ENCODE results near the gene GNG12. TPM values are rescaled to one million over a fixed set of nuclear protein-coding genes. Genes with fewer than 3 reads are reported as not detected.

The GNG12 gene
- total RNA-seq, 3 donors from 2014 or later: 85.0 to 191 (median 158) TPM

DNA sequence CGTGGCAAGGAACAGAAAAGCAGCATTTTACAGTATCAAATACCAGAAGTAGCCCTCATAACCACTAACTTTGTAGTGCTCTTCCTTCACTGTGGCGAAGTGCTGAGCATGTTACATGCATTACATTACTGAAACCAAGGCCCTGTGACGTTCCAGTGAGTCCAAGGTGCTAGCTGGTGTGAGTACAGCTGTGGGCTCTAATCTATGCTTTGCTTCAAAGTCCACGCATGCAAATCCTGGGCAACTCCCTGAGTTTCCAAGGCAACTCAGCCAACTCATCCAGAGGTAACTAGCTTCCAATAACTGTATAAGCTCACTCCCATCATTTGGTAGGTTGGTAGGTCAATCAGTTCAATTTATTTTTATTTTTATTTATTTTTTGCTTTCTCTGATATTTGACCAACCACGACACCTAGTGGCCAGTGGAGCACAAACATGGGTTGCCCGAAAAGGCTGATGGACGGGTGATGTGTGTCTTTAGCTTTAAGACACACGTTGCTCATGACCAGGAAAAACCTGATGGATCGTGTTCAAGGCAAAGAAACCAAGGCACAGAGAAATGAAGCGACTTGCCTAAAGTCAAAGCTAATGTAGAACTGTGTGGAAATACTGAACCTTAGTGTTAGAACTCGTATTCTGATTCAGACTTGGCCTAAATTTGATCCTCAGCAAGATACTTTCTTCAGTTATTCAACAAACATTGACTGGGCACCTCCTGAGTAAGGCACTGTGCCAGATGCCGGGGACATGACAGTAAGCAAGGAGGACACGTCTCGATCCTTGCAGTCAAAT, 73.0 kb downstream of the GNG12 start:
- intact Hi-C loops (cut with DNase I, micrococcal nuclease): loop anchor here (5.0 to 10.0 kb wide), 4 partner anchors 195 to 352 kb away; no protein-coding TSS in a partner anchor
- TF ChIP-seq, protein P1, sequence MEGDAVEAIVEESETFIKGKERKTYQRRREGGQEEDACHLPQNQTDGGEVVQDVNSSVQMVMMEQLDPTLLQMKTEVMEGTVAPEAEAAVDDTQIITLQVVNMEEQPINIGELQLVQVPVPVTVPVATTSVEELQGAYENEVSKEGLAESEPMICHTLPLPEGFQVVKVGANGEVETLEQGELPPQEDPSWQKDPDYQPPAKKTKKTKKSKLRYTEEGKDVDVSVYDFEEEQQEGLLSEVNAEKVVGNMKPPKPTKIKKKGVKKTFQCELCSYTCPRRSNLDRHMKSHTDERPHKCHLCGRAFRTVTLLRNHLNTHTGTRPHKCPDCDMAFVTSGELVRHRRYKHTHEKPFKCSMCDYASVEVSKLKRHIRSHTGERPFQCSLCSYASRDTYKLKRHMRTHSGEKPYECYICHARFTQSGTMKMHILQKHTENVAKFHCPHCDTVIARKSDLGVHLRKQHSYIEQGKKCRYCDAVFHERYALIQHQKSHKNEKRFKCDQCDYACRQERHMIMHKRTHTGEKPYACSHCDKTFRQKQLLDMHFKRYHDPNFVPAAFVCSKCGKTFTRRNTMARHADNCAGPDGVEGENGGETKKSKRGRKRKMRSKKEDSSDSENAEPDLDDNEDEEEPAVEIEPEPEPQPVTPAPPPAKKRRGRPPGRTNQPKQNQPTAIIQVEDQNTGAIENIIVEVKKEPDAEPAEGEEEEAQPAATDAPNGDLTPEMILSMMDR (IDR thresholded peaks at IDR 0.05): no peak
- DNase-seq: peak in 2 of 3 donors; percentile 75 to 90
- peak; percentile 91 for ATAC-seq
- H3K36me3 ChIP-seq (ENCODE audit: low read depth): no peaks in the 10 kb centered on the region
- peaks cover 46% of the 10 kb centered on the region for H3K4me1 ChIP-seq (ENCODE audit: low read depth)
- no peak overlapping the region for H3K4me3 ChIP-seq
- H3K9me3 ChIP-seq: no peaks in the 10 kb centered on the region

DNA sequence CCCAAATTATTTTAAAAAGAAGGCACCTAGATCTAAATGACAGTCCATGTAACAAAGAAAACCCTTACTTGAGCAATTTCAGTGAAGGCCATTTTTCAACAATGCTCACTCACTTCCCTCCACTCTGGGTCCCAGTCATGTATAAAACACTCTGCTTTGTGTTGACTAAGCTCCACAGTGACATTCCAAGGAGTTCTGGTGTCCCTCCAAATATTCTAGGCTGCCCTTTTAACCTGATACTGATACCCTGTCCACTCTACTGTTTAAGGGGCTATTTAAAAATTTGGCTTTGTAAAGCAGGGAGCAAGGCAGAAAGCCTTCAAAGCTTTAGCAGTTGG, 73.6 kb downstream of the GNG12 start:
- Histone ChIP-seq H3K36me3 (ENCODE audit: low read depth) (no peaks in the 10 kb centered on the region), H3K4me1 (ENCODE audit: low read depth) (peaks cover 49% of the 10 kb centered on the region), H3K4me3 (no peak overlapping the region), H3K9me3 (no peaks in the 10 kb centered on the region)
- TF ChIP-seq, protein P1 (IDR thresholded peaks at IDR 0.05): no peak
- ATAC-seq: no peak
- no peak for DNase-seq
- intact Hi-C loops (cut with DNase I, micrococcal nuclease): loop anchor here (5.0 to 10.0 kb wide), 6 partner anchors 75 to 353 kb away; partner anchors contain the start of gene GADD45A (in 1 of the 2)

DNA sequence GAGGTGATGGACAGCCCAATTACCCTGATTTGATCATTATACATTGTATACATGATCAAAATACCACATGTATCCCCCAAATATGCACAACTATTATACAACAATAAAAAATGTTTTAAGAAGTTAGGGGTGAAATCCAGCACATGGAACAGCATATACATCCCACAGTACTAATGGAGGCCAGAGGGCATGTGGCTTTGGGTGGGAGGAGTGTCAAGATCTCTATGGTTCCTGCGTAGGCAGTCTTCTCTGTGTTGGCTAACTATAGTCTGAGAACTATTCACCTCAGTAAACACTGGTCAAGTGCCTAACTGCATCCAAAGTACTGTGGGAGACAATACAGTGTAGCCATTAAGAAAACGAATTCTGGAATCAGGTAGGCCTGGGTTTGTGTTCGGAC, 74.2 kb downstream of the GNG12 start:
- Histone ChIP-seq H3K4me1 (ENCODE audit: low read depth) (peaks cover 55% of the 10 kb centered on the region), H3K4me3 (no peak overlapping the region), H3K36me3 (ENCODE audit: low read depth) (no peaks in the 10 kb centered on the region), H3K9me3 (no peaks in the 10 kb centered on the region)
- no peak for ATAC-seq
- DNase-seq: no peak
- TF ChIP-seq, protein P1 (IDR thresholded peaks at IDR 0.05): no peak
- intact Hi-C loops (cut with DNase I, micrococcal nuclease): loop anchor here in 1 of 2 donors (10.0 kb wide), 2 partner anchors 74 to 224 kb away; partner anchors contain the start of gene GADD45A

DNA sequence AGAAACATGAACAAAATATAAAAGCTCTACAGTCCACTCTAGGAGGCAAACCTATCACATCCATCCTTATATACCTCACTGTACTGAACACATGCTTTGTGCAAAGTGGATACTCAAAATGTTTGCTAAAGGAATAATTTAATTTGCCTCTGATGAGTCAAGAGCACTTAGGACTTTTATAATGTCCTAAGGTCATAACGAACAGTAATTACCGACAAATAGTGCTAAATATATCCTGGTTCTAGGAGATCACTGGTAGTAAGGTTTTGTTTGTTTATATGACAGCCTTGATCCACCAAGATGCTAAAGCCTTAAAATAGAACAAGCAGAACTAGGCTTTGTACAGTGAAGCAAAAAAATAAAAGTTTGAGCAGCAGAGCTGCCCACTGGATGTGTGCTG, 77.6 kb downstream of the GNG12 start:
- intact Hi-C loops (cut with DNase I, micrococcal nuclease): loop anchor here in 1 of 2 donors (10.0 kb wide), 2 partner anchors 71 to 221 kb away; partner anchors contain the start of gene GADD45A
- no peaks in the 10 kb centered on the region for H3K36me3 ChIP-seq (ENCODE audit: low read depth)
- DNase-seq (no peak), ATAC-seq (peak; percentile 65)
- TF ChIP-seq, protein P1 (IDR thresholded peaks at IDR 0.05): no peak
- no peak overlapping the region for H3K4me3 ChIP-seq
- H3K9me3 ChIP-seq: no peaks in the 10 kb centered on the region
- H3K4me1 ChIP-seq (ENCODE audit: low read depth): peaks cover 40% of the 10 kb centered on the region

DNA sequence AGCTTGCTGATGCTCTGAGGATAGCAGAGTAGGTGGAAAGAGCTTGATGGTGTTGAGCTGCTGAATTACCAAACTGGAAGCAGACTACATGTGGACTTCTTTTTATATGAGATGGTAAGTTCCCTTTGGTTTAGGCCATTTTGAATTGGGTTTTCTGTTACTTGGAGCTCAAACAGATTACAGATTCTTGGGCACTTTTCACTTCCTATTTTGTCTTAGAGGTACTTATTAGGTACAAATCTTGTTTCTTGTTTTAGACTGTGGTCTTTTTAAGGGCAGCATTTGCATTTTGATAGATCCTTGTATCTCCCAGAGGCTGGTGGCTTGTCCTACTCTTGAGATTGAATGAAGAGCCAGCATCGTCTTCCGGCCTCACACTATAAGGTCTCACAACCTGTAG, 78.1 kb downstream of the GNG12 start:
- TF ChIP-seq, protein P1 (IDR thresholded peaks at IDR 0.05): no peak
- DNase-seq: no peak
- no peak overlapping the region for H3K4me3 ChIP-seq
- no peaks in the 10 kb centered on the region for H3K9me3 ChIP-seq
- H3K36me3 ChIP-seq (ENCODE audit: low read depth): no peaks in the 10 kb centered on the region
- intact Hi-C loops (cut with DNase I, micrococcal nuclease): loop anchor here in 1 of 2 donors (10.0 kb wide), 2 partner anchors 70 to 220 kb away; partner anchors contain the start of gene GADD45A
- peaks cover 41% of the 10 kb centered on the region for H3K4me1 ChIP-seq (ENCODE audit: low read depth)
- no peak for ATAC-seq

All from mucosa of descending colon (tissue), 3 donors.